ENCODE measurements around the gene MAN2B2. TPM values are rescaled to one million over a fixed set of nuclear protein-coding genes. Genes with fewer than 3 reads are reported as not detected.

MAN2B2 gene
- total and polyA plus RNA-seq, 12 donors: 6.0 to 27.1 (median 18.2) TPM

GRCh38 chr4:6550821-6551220 is 24.2 kb upstream of the MAN2B2 start:
- TF ChIP-seq CTCF (IDR thresholded peaks at IDR 0.05): no peak

GRCh38 chr4:6551660-6552059 is 23.3 kb upstream of the MAN2B2 start:
- Histone ChIP-seq H3K36me3 (no peaks in the 10 kb centered on the region), H3K4me1 (peaks cover 0 to 11% (median 0%) of the 10 kb centered on the region in 9 donors), H3K9me3 (peaks cover 0 to 21% (median 8%) of the 10 kb centered on the region in 11 donors), H3K27me3 (peaks cover 0 to 40% (median 12%) of the 10 kb centered on the region in 7 donors), H3K27ac (no peak overlapping the region), H3K4me3 (no peak overlapping the region)
- 97 to 98% methylated on average over 2 of the region's 2 CpGs for WGBS, 2 donors
- intact Hi-C loops (cut with DNase I): no loop called here
- no peak for ATAC-seq
- TF ChIP-seq CTCF (IDR thresholded peaks at IDR 0.05): no peak
- no peak for DNase-seq

More at GRCh38 chr4:6550821-6551220, 24.2 kb upstream of the MAN2B2 start:
- 79 to 89% methylated on average over 3 of the region's 3 CpGs for WGBS, 2 donors
- H3K27me3 ChIP-seq: peaks cover 0 to 32% (median 4%) of the 10 kb centered on the region in 7 donors
- no peak overlapping the region for H3K27ac ChIP-seq
- no peaks in the 10 kb centered on the region for H3K36me3 ChIP-seq
- DNase-seq (no peak), ATAC-seq (no peak)
- intact Hi-C loops (cut with DNase I): no loop called here
- H3K4me1 ChIP-seq: peaks cover 0 to 11% (median 0%) of the 10 kb centered on the region in 9 donors
- H3K9me3 ChIP-seq: peaks cover 0 to 21% (median 8%) of the 10 kb centered on the region in 11 donors
- H3K4me3 ChIP-seq: no peak overlapping the region

GRCh38 chr4:6555519-6555918 is 19.5 kb upstream of the MAN2B2 start:
- Histone ChIP-seq H3K9me3 (peaks cover 0 to 21% (median 8%) of the 10 kb centered on the region in 11 donors), H3K36me3 (no peaks in the 10 kb centered on the region), H3K4me3 (no peak overlapping the region), H3K4me1 (no peaks in the 10 kb centered on the region), H3K27ac (no peak overlapping the region), H3K27me3 (peaks cover 0 to 55% (median 37%) of the 10 kb centered on the region in 7 donors)
- intact Hi-C loops (cut with DNase I): no loop called here
- no peak for TF ChIP-seq CTCF (IDR thresholded peaks at IDR 0.05)
- 73 to 76% methylated on average over 13 of the region's 13 CpGs for WGBS, 2 donors
- DNase-seq: no peak
- no peak for ATAC-seq

GRCh38 chr4:6556263-6556662 is 18.7 kb upstream of the MAN2B2 start:
- H3K27me3 ChIP-seq: peaks cover 0 to 63% (median 44%) of the 10 kb centered on the region in 7 donors
- no peak overlapping the region for H3K27ac ChIP-seq
- H3K4me1 ChIP-seq: no peaks in the 10 kb centered on the region
- no peak for ATAC-seq
- TF ChIP-seq CTCF (IDR thresholded peaks at IDR 0.05): no peak
- peaks cover 0 to 14% (median 8%) of the 10 kb centered on the region in 11 donors for H3K9me3 ChIP-seq
- 82 to 85% methylated on average over 6 of the region's 6 CpGs for WGBS, 2 donors
- intact Hi-C loops (cut with DNase I): no loop called here
- H3K36me3 ChIP-seq: no peaks in the 10 kb centered on the region
- no peak overlapping the region for H3K4me3 ChIP-seq
- no peak for DNase-seq
